H1 (cell line): ENCODE measurements around the gene NPNT. TPM values are rescaled to one million over a fixed set of nuclear protein-coding genes. Genes with fewer than 3 reads are reported as not detected.
A peak's percentile ranks its signal among the peaks of the same experiment; 100 is the strongest.

ENCODE experiments used
- CTCF ChIA-PET: fragments of 300-600 bp; sonication (Branson Sonifier 250); formaldehyde crosslinking; loops from one replicate; lab custom pipeline; 2021; ENCODE audit not compliant: partially characterized antibody; lab: Charles Lee
- POLR2A ChIA-PET: fragments of 300-600 bp; sonication (Branson Sonifier 250); formaldehyde crosslinking; loops from one replicate; lab custom pipeline; 2021; ENCODE audit warnings: inconsistent platforms; ENCODE audit not compliant: partially characterized antibody; lab: Charles Lee
- DNase-seq, 2 experiments: peaks; one replicate each; pipeline versions ENCODE4 v3.0.0 to v3.0.0-alpha.2; 2010 to 2022; ENCODE audit warnings: low spot score in 2 of 2, low read depth in 1 of 2, mixed read lengths in 1 of 2
- FAIRE-seq: peaks from 2 replicates; lab custom pipeline; 2011; peaks lifted over from hg19 to GRCh38; lab: Jason Lieb, UNC
- H2AFZ ChIP-seq: 2 replicates; pipeline ENCODE4 v1.8.1; 2012; ENCODE audit warnings: low read length, inconsistent platforms
- H2AK5ac ChIP-seq: 2 replicates; pipeline ENCODE4 v1.6.1; 2013; ENCODE audit warnings: low read depth, low read length
- H2BK120ac ChIP-seq: replicated peaks from 2 replicates; pipeline ENCODE3; 2013; ENCODE audit warnings: low read depth, low read length, inconsistent platforms
- H2BK12ac ChIP-seq: 2 replicates; pipeline ENCODE4 v1.6.1; 2013; ENCODE audit warnings: low read depth, low read length
- H2BK15ac ChIP-seq: 2 replicates; pipeline ENCODE4 v1.6.1; 2013; ENCODE audit warnings: low read length
- H2BK20ac ChIP-seq: 2 replicates; pipeline ENCODE4 v1.6.1; 2013; ENCODE audit warnings: low read length
- H2BK5ac ChIP-seq: 2 replicates; pipeline ENCODE4 v1.6.1; 2013; ENCODE audit warnings: low read depth, low read length
- H3K14ac ChIP-seq: 2 replicates; pipeline ENCODE4 v1.6.1; 2013; ENCODE audit warnings: inconsistent platforms; ENCODE audit not compliant: insufficient read length
- H3K18ac ChIP-seq: 2 replicates; pipeline ENCODE4 v1.6.1; 2013; ENCODE audit warnings: low read length; ENCODE audit errors: extremely low read depth
- H3K23ac ChIP-seq: 2 replicates; pipeline ENCODE4 v1.6.1; 2013; ENCODE audit warnings: inconsistent platforms; ENCODE audit not compliant: insufficient read length
- H3K23me2 ChIP-seq: 2 replicates; pipeline ENCODE4 v1.6.1; 2013; ENCODE audit warnings: low read depth, low read length
- H3K27ac ChIP-seq: 2 replicates; pipeline ENCODE4 v1.6.1; 2011; ENCODE audit warnings: low read depth, low read length, inconsistent platforms
- H3K27me3 ChIP-seq, 4 experiments: replicated peaks in 1 of 4; 1 replicate in 1 of 4; 2 replicates in 3 of 4; pipeline versions ENCODE4 v1.6.1 to v1.8.1; 2011 to 2013; ENCODE audit warnings: low read length in 3 of 4, mild to moderate bottlenecking in 3 of 4, inconsistent platforms in 2 of 4, mixed read lengths in 2 of 4, moderate library complexity in 1 of 4; ENCODE audit not compliant: control insufficient read depth in 3 of 4, insufficient read depth in 3 of 4; ENCODE audit errors: extremely low read depth in 1 of 4
- H3K36me3 ChIP-seq, 4 experiments: 2 replicates each; pipeline versions ENCODE4 v1.6.1 to v1.8.1; 2011 to 2013; ENCODE audit warnings: mild to moderate bottlenecking in 4 of 4, low read length in 3 of 4, moderate library complexity in 2 of 4, control low read depth in 1 of 4, inconsistent platforms in 1 of 4; ENCODE audit not compliant: insufficient read depth in 4 of 4, control insufficient read depth in 2 of 4
- H3K4ac ChIP-seq: replicated peaks from 2 replicates; pipeline ENCODE3; 2013; ENCODE audit warnings: low read length, low read depth, mixed read lengths, inconsistent platforms; ENCODE audit not compliant: insufficient read length
- H3K4me1 ChIP-seq, 4 experiments: replicated peaks in 1 of 4; 1 replicate in 1 of 4; 2 replicates in 3 of 4; pipeline versions ENCODE4 v1.6.1 to v1.8.1; 2011 to 2013; ENCODE audit warnings: low read length in 3 of 4, inconsistent platforms in 2 of 4, mixed read lengths in 1 of 4; ENCODE audit not compliant: insufficient read depth in 4 of 4, control insufficient read depth in 3 of 4
- H3K4me2 ChIP-seq, 2 experiments: 2 replicates each; pipeline versions ENCODE4 v1.6.1 to v1.8.1; 2011 to 2013; ENCODE audit warnings: low read depth in 2 of 2, low read length in 2 of 2, control low read depth in 1 of 2, inconsistent platforms in 1 of 2, mild to moderate bottlenecking in 1 of 2; ENCODE audit not compliant: insufficient read depth in 1 of 2
- H3K4me3 ChIP-seq, 4 experiments: fragments of 200-600, 300-600 bp in 1 of 4; sonication (generic), shearing (Covaris generic), sonication (Bioruptor Twin) in 1 of 4; 2 replicates each; pipeline versions ENCODE4 v1.5.1 to v1.8.1; 2011 to 2016; ENCODE audit warnings: low read length in 4 of 4, low read depth in 3 of 4, control low read depth in 2 of 4, inconsistent platforms in 2 of 4, mild to moderate bottlenecking in 2 of 4, mixed read lengths in 1 of 4, moderate library complexity in 1 of 4; ENCODE audit not compliant: insufficient read depth in 2 of 4; ENCODE audit errors: extremely low read depth in 1 of 4
- H3K56ac ChIP-seq: replicated peaks from 2 replicates; pipeline ENCODE3; 2013; ENCODE audit warnings: low read depth, mild to moderate bottlenecking, mixed read lengths, low read length, inconsistent platforms; ENCODE audit not compliant: insufficient read length
- H3K79me1 ChIP-seq: 2 replicates; pipeline ENCODE4 v1.6.1; 2013; ENCODE audit warnings: low read depth, low read length, control low read depth
- H3K79me2 ChIP-seq, 2 experiments: 2 replicates each; pipeline versions ENCODE4 v1.6.1 to v1.8.1; 2012 to 2013; ENCODE audit warnings: low read length in 2 of 2, mild to moderate bottlenecking in 2 of 2, inconsistent platforms in 1 of 2; ENCODE audit not compliant: insufficient read depth in 2 of 2, control insufficient read depth in 1 of 2
- H3K9ac ChIP-seq, 4 experiments: replicated peaks in 1 of 4; 1 replicate in 1 of 4; 2 replicates in 3 of 4; pipeline versions ENCODE4 v1.6.1 to v1.8.1; 2011 to 2013; ENCODE audit warnings: low read depth in 3 of 4, low read length in 3 of 4, control low read depth in 2 of 4, mild to moderate bottlenecking in 2 of 4, moderate library complexity in 2 of 4, inconsistent platforms in 1 of 4; ENCODE audit errors: extremely low read depth in 1 of 4
- H3K9me3 ChIP-seq, 2 experiments: 2 replicates each; pipeline versions ENCODE4 v1.6.1 to v1.8.1; 2012 to 2013; ENCODE audit warnings: mild to moderate bottlenecking in 2 of 2, moderate library complexity in 2 of 2, control low read depth in 1 of 2, inconsistent platforms in 1 of 2, low read depth in 1 of 2, low read length in 1 of 2, mixed read lengths in 1 of 2; ENCODE audit not compliant: insufficient read depth in 2 of 2
- H4K20me1 ChIP-seq, 2 experiments: replicated peaks in 1 of 2; 2 replicates each; pipeline versions ENCODE3 to v1.8.1; 2011 to 2013; ENCODE audit warnings: inconsistent platforms in 2 of 2, low read length in 2 of 2, mild to moderate bottlenecking in 1 of 2; ENCODE audit not compliant: insufficient read depth in 2 of 2, control insufficient read depth in 1 of 2
- H4K5ac ChIP-seq: 2 replicates; pipeline ENCODE4 v1.6.1; 2013; ENCODE audit warnings: low read length, low read depth, mixed read lengths, inconsistent platforms; ENCODE audit not compliant: insufficient read length
- H4K8ac ChIP-seq: 2 replicates; pipeline ENCODE4 v1.8.0; 2013; ENCODE audit warnings: mild to moderate bottlenecking, moderate library complexity, low read length, inconsistent platforms; ENCODE audit not compliant: insufficient read depth; ENCODE audit errors: extremely low read depth
- H4K91ac ChIP-seq: replicated peaks from 2 replicates; pipeline ENCODE3; 2013; ENCODE audit warnings: low read length, mixed read lengths, inconsistent platforms; ENCODE audit not compliant: insufficient read length
- POU5F1 ChIP-seq: IDR thresholded peaks from 2 replicates; pipeline ENCODE4 v1.6.1; 2011; ENCODE audit warnings: low read depth, mild to moderate bottlenecking, low read length, moderate library complexity
- RNF2 ChIP-seq: fragments of 200-900, 300-1000 bp; sonication (generic); IDR thresholded peaks from 2 replicates; pipeline ENCODE4 v1.7.1; 2016; ENCODE audit warnings: borderline replicate concordance, low read depth, mild to moderate bottlenecking, antibody characterized with exemption, low read length; ENCODE audit not compliant: poor library complexity, severe bottlenecking; ENCODE audit errors: missing control alignments
- TEAD4 ChIP-seq: IDR thresholded peaks from 2 replicates; pipeline ENCODE4 v1.6.1; 2012; ENCODE audit warnings: low read depth, low read length, inconsistent platforms, mixed read lengths
- WGBS, 2 experiments: shearing (Covaris generic) in 1 of 2; methylation state at CpG; one replicate each; pipeline versions ENCODE4 v1.1.6 to v1.1.7; 2013 to 2015; ENCODE audit warnings: low lambda C conversion rate in 2 of 2, mixed read lengths in 2 of 2, inconsistent platforms in 1 of 2, low coverage in 1 of 2, missing lambda C conversion rate in 1 of 2; ENCODE audit not compliant: insufficient replicate concordance in 2 of 2, insufficient coverage in 1 of 2, insufficient read length in 1 of 2; ENCODE audit errors: extremely low coverage in 1 of 2, missing lambda C conversion rate in 1 of 2; 5-methylcytosine and 5-hydroxymethylcytosine counted together
- polyA plus RNA-seq, 7 experiments: library from polyadenylated mRNA; depleted of rRNA in 3 of 7; stranded (reverse) in 5 of 7; unstranded in 2 of 7; fragments of >200 nt in 5 of 7; fragments of 200-250 nt in 2 of 7; gene quantifications; 1 replicate in 5 of 7; 2 replicates in 1 of 7; 4 replicates in 1 of 7; pipeline versions ENCODE4 v1.2.1 to v1.2.3, GENCODE V29; 2011 to 2013; ENCODE audit warnings: missing spikeins in 2 of 7, mixed read lengths in 2 of 7
- total RNA-seq: library from RNA; stranded (reverse); fragmentation: NEBNext Ultra II Directional; extraction: Animal tissue kit (Norgen Biotek cat#: 25700); gene quantifications from 2 replicates; pipeline ENCODE4 v1.2.1, GENCODE V29; 2021
- TF ChIP-seq, protein P1 (sequence below), 3 experiments: IDR thresholded peaks; 1 replicate in 2 of 3; 2 replicates in 1 of 3; pipeline versions ENCODE4 v1.5.1 to v1.6.1; 2011; ENCODE audit warnings: low read length in 3 of 3, mild to moderate bottlenecking in 3 of 3, inconsistent platforms in 2 of 3, low read depth in 1 of 3, moderate library complexity in 1 of 3; ENCODE audit not compliant: insufficient read depth in 1 of 3; ENCODE audit errors: control extremely low read depth in 1 of 3

Gene NPNT
- total and polyA plus RNA-seq, 2 of the 8 experiments (the other 6 are each of a cell fraction or from before 2014, with no cell fraction given), result 0.24 to 0.97 TPM

DNA sequence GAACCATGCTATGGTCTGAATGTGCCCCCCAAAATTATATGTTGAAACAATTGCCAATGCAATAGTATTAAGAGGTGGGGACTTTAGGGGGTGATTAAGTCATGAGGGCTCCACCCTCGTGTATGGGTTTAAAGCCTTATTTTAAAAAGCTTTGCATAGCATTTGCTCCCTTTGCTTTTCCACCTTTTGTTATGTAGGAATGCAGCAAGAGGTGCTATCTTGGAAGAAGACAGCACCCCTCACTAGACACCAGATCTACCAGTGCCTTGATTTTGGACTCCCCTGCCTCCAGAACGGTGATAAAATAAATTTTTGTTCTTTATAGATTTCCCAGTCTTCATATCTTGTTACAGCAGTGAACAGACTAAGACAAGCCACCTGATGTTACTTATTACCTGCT lies 23.3 kb upstream of the NPNT start:
- POLR2A ChIA-PET, result no interaction called here
- no peak overlapping the region for H3K4ac ChIP-seq
- H3K56ac ChIP-seq, result no peak overlapping the region
- no peak overlapping the region for H2BK120ac ChIP-seq
- H4K8ac ChIP-seq, result no peak overlapping the region
- H3K9ac ChIP-seq, result no peak overlapping the region
- no peak overlapping the region for H4K91ac ChIP-seq
- H2BK20ac ChIP-seq, result 0 out of 2 replicates have a peak overlapping the region, but pooled peaks have one; percentile 13
- H2AK5ac ChIP-seq, result no peak overlapping the region
- H3K18ac ChIP-seq, result no peak overlapping the region
- no peaks in the 10 kb centered on the region for H3K36me3 ChIP-seq
- H2BK5ac ChIP-seq, result no peak overlapping the region
- H4K5ac ChIP-seq, result no peak overlapping the region
- H3K4me1 ChIP-seq, result peaks cover 0 to 2% (median 0%) of the 10 kb centered on the region in 4 experiments; a peak in 3 of 7 replicates
- H3K9me3 ChIP-seq, result no peaks in the 10 kb centered on the region
- H2BK15ac ChIP-seq, result no peak overlapping the region
- FAIRE-seq, result peak; percentile 13
- H3K23me2 ChIP-seq, result no peaks in the 10 kb centered on the region
- TF ChIP-seq TEAD4, result peak; percentile 74
- no peak for TF ChIP-seq RNF2
- TF ChIP-seq, protein P1, sequence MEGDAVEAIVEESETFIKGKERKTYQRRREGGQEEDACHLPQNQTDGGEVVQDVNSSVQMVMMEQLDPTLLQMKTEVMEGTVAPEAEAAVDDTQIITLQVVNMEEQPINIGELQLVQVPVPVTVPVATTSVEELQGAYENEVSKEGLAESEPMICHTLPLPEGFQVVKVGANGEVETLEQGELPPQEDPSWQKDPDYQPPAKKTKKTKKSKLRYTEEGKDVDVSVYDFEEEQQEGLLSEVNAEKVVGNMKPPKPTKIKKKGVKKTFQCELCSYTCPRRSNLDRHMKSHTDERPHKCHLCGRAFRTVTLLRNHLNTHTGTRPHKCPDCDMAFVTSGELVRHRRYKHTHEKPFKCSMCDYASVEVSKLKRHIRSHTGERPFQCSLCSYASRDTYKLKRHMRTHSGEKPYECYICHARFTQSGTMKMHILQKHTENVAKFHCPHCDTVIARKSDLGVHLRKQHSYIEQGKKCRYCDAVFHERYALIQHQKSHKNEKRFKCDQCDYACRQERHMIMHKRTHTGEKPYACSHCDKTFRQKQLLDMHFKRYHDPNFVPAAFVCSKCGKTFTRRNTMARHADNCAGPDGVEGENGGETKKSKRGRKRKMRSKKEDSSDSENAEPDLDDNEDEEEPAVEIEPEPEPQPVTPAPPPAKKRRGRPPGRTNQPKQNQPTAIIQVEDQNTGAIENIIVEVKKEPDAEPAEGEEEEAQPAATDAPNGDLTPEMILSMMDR (IDR thresholded peaks at IDR 0.05; ENCODE audit: control extremely low read depth in 1 of 3, insufficient read depth in 1 of 3, low read depth in 1 of 3, low read length in 3 of 3), result no peak
- 0 out of 2 replicates have a peak, but pooled peaks have one; percentile 65 for TF ChIP-seq POU5F1
- TF ChIP-seq, all 59 proteins: peak for 2
- Histone ChIP-seq H2AFZ (no peak overlapping the region), H3K79me2 (no peaks in the 10 kb centered on the region), H3K4me3 (no peak overlapping the region), H3K14ac (no peak overlapping the region), H3K23ac (no peak overlapping the region), H3K27me3 (no peaks in the 10 kb centered on the region), H3K4me2 (no peak overlapping the region), H4K20me1 (no peaks in the 10 kb centered on the region), H3K27ac (no peak overlapping the region), H2BK12ac (no peak overlapping the region), H3K79me1 (no peaks in the 10 kb centered on the region)
- 74% methylated on average over 2 of the region's 2 CpGs; no CpG with 5 or more reads in 1 of the 2 experiments for WGBS, 2 experiments
- CTCF ChIA-PET, result no interaction called here
- no peak for DNase-seq
